ENCODE results near the gene FERMT2. TPM values are rescaled to one million over a fixed set of nuclear protein-coding genes. Genes with fewer than 3 reads are reported as not detected.

The FERMT2 gene
- total RNA-seq, 1 donor from 2014 or later: 64.2 TPM

GRCh38 chr14:52913271-52913670 lies 37.6 kb downstream of the FERMT2 start:
- TF ChIP-seq CTCF (conservative IDR thresholded peaks at IDR 0.05): no peak
- Mint-ChIP-seq H3K4me1 (no peaks in the 10 kb centered on the region), H3K4me3 (no peak overlapping the region), H3K27me3 (ENCODE audit: low read depth) (no peaks in the 10 kb centered on the region), H3K9me3 (no peaks in the 10 kb centered on the region), H3K27ac (ENCODE audit: unreplicated experiment) (no peak overlapping the region), H3K36me3 (ENCODE audit: low read depth) (peaks cover 10% of the 10 kb centered on the region)
- no peak for DNase-seq (ENCODE audit: low read depth, low spot score)

GRCh38 chr14:52911904-52912303 lies 38.9 kb downstream of the FERMT2 start:
- Mint-ChIP-seq H3K4me1 (no peaks in the 10 kb centered on the region), H3K27me3 (ENCODE audit: low read depth) (no peaks in the 10 kb centered on the region), H3K36me3 (ENCODE audit: low read depth) (peaks cover 14% of the 10 kb centered on the region), H3K9me3 (no peaks in the 10 kb centered on the region), H3K4me3 (no peak overlapping the region), H3K27ac (ENCODE audit: unreplicated experiment) (no peak overlapping the region)
- no peak for DNase-seq (ENCODE audit: low read depth, low spot score)
- no peak for TF ChIP-seq CTCF (conservative IDR thresholded peaks at IDR 0.05)

DNA sequence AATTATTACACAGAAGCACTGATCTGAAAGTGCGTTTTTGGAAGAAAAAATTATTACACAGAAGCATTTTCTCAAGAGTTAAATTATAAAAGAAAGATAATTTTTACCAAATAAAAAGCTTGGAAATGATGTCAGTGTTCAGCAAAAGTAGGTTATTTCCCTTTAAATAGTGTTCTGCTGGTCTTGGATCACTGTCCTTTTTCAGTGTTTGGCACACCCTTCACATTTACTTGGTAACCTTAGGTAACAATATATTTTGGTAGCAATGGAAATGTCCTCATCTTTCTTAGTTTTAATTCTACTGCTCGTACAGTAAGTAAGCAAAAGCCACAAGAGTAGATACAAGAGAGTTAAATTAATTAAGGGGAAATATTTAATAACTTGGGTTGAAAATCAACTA lies 40.3 kb downstream of the FERMT2 start:
- Mint-ChIP-seq H3K27ac (ENCODE audit: unreplicated experiment) (no peak overlapping the region), H3K4me1 (peaks cover under 1% of the 10 kb centered on the region), H3K27me3 (ENCODE audit: low read depth) (no peaks in the 10 kb centered on the region), H3K36me3 (ENCODE audit: low read depth) (peaks cover 15% of the 10 kb centered on the region), H3K4me3 (no peak overlapping the region), H3K9me3 (no peaks in the 10 kb centered on the region)
- DNase-seq (ENCODE audit: low read depth, low spot score): no peak
- TF ChIP-seq CTCF (conservative IDR thresholded peaks at IDR 0.05): no peak

GRCh38 chr14:52907949-52908348 lies 42.9 kb downstream of the FERMT2 start:
- no peak overlapping the region for H3K4me3 Mint-ChIP-seq
- peaks cover 18% of the 10 kb centered on the region for H3K36me3 Mint-ChIP-seq (ENCODE audit: low read depth)
- no peaks in the 10 kb centered on the region for H3K27me3 Mint-ChIP-seq (ENCODE audit: low read depth)

GRCh38 chr14:52906141-52906601 lies 44.7 kb downstream of the FERMT2 start:
- no peaks in the 10 kb centered on the region for H3K9me3 Mint-ChIP-seq
- H3K27ac Mint-ChIP-seq (ENCODE audit: unreplicated experiment): no peak overlapping the region

More at GRCh38 chr14:52907949-52908348, 42.9 kb downstream of the FERMT2 start:
- no peak overlapping the region for H3K27ac Mint-ChIP-seq (ENCODE audit: unreplicated experiment)
- DNase-seq (ENCODE audit: low read depth, low spot score): no peak
- H3K9me3 Mint-ChIP-seq: no peaks in the 10 kb centered on the region
- H3K4me1 Mint-ChIP-seq: peaks cover 4% of the 10 kb centered on the region
- TF ChIP-seq CTCF (conservative IDR thresholded peaks at IDR 0.05): no peak

More at GRCh38 chr14:52906141-52906601, 44.7 kb downstream of the FERMT2 start:
- H3K4me3 Mint-ChIP-seq: no peak overlapping the region
- peaks cover 4% of the 10 kb centered on the region for H3K4me1 Mint-ChIP-seq
- H3K36me3 Mint-ChIP-seq (ENCODE audit: low read depth): peaks cover 23% of the 10 kb centered on the region
- TF ChIP-seq CTCF (conservative IDR thresholded peaks at IDR 0.05): no peak
- no peak for DNase-seq (ENCODE audit: low read depth, low spot score)
- no peaks in the 10 kb centered on the region for H3K27me3 Mint-ChIP-seq (ENCODE audit: low read depth)

Measured in neural crest cell (in vitro differentiated cells).